Esophagus squamous epithelium (tissue), 5 donors: Measurements from ENCODE around the gene OPN1MW3. TPM values are rescaled to one million over a fixed set of nuclear protein-coding genes. Genes with fewer than 3 reads are reported as not detected.
A peak's percentile ranks its signal among the peaks of the same experiment; 100 is the strongest.

Experiments used
- DNase-seq: peaks from one replicate; lab custom pipeline; 2025; lab: John Stamatoyannopoulos, UW
- H3K27ac ChIP-seq, 4 donors: fragments of 200-600 bp; sonication (generic); one replicate each; pipeline ENCODE4 v1.5.1; 2016 to 2019; ENCODE audit warnings: mild to moderate bottlenecking in 1 of 4
- H3K27me3 ChIP-seq, 4 donors: fragments of 200-600 bp; sonication (generic); 1 replicate in 3 of 4; 2 replicates in 1 of 4; pipeline versions ENCODE4 v1.5.1 to v1.6.0; 2017 to 2021; ENCODE audit warnings: antibody characterized with exemption in 1 of 4
- H3K36me3 ChIP-seq, 3 donors: fragments of 200-600 bp; sonication (generic); one replicate each; pipeline ENCODE4 v1.5.1; 2016 to 2019
- H3K4me1 ChIP-seq, 3 donors: fragments of 200-600 bp; sonication (generic); one replicate each; pipeline ENCODE4 v1.5.1; 2017 to 2019
- H3K4me3 ChIP-seq, 4 donors: fragments of 200-600 bp; sonication (generic); 1 replicate in 3 of 4; 2 replicates in 1 of 4; pipeline ENCODE4 v1.5.1; 2016 to 2019; ENCODE audit warnings: mild to moderate bottlenecking in 2 of 4, moderate library complexity in 1 of 4
- H3K9me3 ChIP-seq, 3 donors: fragments of 200-600 bp; sonication (generic); one replicate each; pipeline ENCODE4 v1.5.1; 2016 to 2019
- CTCF ChIP-seq, 6 experiments: fragments of 450-650 bp in 4 of 6; fragments of 200-600 bp in 2 of 6; sonication (generic) in 2 of 6; IDR thresholded peaks; one replicate each; pipeline ENCODE4 v1.5.1; 2016 to 2019; ENCODE audit warnings: antibody characterized with exemption in 6 of 6, mild to moderate bottlenecking in 4 of 6, moderate library complexity in 4 of 6
- POLR2A ChIP-seq, 4 donors: fragments of 450-650 bp; IDR thresholded peaks; one replicate each; pipeline ENCODE4 v1.6.1; 2017; ENCODE audit warnings: antibody characterized with exemption in 4 of 4, mild to moderate bottlenecking in 4 of 4, moderate library complexity in 3 of 4
- WGBS, 2 donors: methylation state at CpG; one replicate each; pipeline ENCODE4 v1.1.5; 2018; 5-methylcytosine and 5-hydroxymethylcytosine counted together
- intact Hi-C: fragments of 100-400 bp; cut with DNase I; formaldehyde crosslinking; loops from one replicate; pipeline ENCODE4 v1.15.0; 2022
- total RNA-seq, 4 donors: library from RNA; depleted of rRNA; stranded (reverse); fragments of >200 nt; gene quantifications; one replicate each; pipeline ENCODE4 v1.1.0, GENCODE V29; 2016
- donor health status: DM: yes; HTN: yes; CAD: no.

OPN1MW3 gene
- total RNA-seq, 4 donors from 2014 or later, result not detected

- 69 to 72% methylated on average over 5 to 6 of the region's 11 CpGs for WGBS, 2 donors
- no peak for DNase-seq
- TF ChIP-seq CTCF (IDR thresholded peaks at IDR 0.05), result no peak
- TF ChIP-seq POLR2A (IDR thresholded peaks at IDR 0.05), result no peak
- Histone ChIP-seq H3K36me3 (no peaks in the 10 kb centered on the region), H3K4me3 (no peak overlapping the region), H3K9me3 (no peaks in the 10 kb centered on the region), H3K27ac (no peak overlapping the region), H3K27me3 (no peaks in the 10 kb centered on the region), H3K4me1 (no peaks in the 10 kb centered on the region)
- intact Hi-C loops, result no loop called here
These were observed 48.3 kb downstream of the OPN1MW3 start for GRCh38 chrX:154305541-154306205.

GRCh38 chrX:154307202-154307601 is 49.8 kb downstream of the OPN1MW3 start:
- DNase-seq, result no peak
- TF ChIP-seq CTCF (IDR thresholded peaks at IDR 0.05) (no peak), POLR2A (IDR thresholded peaks at IDR 0.05) (no peak)
- Histone ChIP-seq H3K36me3 (no peaks in the 10 kb centered on the region), H3K4me1 (no peaks in the 10 kb centered on the region), H3K4me3 (no peak overlapping the region), H3K27me3 (no peaks in the 10 kb centered on the region), H3K27ac (no peak overlapping the region), H3K9me3 (no peaks in the 10 kb centered on the region)
- WGBS, 2 donors, result 67 to 83% methylated on average over 2 to 3 of the region's 6 CpGs
- intact Hi-C loops, result no loop called here

GRCh38 chrX:154308108-154308946 is 50.9 kb downstream of the OPN1MW3 start:
- no peaks in the 10 kb centered on the region for H3K36me3 ChIP-seq
- H3K27me3 ChIP-seq, result no peaks in the 10 kb centered on the region
- TF ChIP-seq POLR2A (IDR thresholded peaks at IDR 0.05), result no peak
- TF ChIP-seq CTCF (IDR thresholded peaks at IDR 0.05), result peak; percentile 62 to 76 (median 68)
- no peak overlapping the region for H3K4me3 ChIP-seq
- H3K9me3 ChIP-seq, result no peaks in the 10 kb centered on the region
- no peak overlapping the region for H3K27ac ChIP-seq
- intact Hi-C loops, result no loop called here
- 51 to 60% methylated on average over 8 to 9 of the region's 9 CpGs for WGBS, 2 donors
- H3K4me1 ChIP-seq, result no peaks in the 10 kb centered on the region
- DNase-seq, result no peak

GRCh38 chrX:154309041-154309775 is 51.8 kb downstream of the OPN1MW3 start:
- Histone ChIP-seq H3K27me3 (no peaks in the 10 kb centered on the region), H3K36me3 (no peaks in the 10 kb centered on the region), H3K4me3 (no peak overlapping the region), H3K4me1 (no peaks in the 10 kb centered on the region), H3K9me3 (no peaks in the 10 kb centered on the region), H3K27ac (no peak overlapping the region)
- WGBS, 2 donors, result 60 to 82% methylated on average over 1 to 14 of the region's 16 CpGs
- DNase-seq, result no peak
- TF ChIP-seq POLR2A (IDR thresholded peaks at IDR 0.05) (no peak), CTCF (IDR thresholded peaks at IDR 0.05) (no peak)
- intact Hi-C loops, result no loop called here
